SU-DHL-6 (cell line): ENCODE measurements around the gene HLF.

ENCODE experiments used
- H2AFZ ChIP-seq: fragments of 200-600 bp; sonication (generic); 2 replicates; pipeline ENCODE4 v1.6.1; 2014; ENCODE audit warnings: low read depth, mild to moderate bottlenecking, moderate library complexity, mixed read lengths, antibody characterized with exemption, low read length; ENCODE audit not compliant: severe bottlenecking
- H3F3A ChIP-seq: fragments of 200-600 bp; shearing (Covaris generic); 2 replicates; pipeline ENCODE4 v1.6.0; 2016; ENCODE audit warnings: antibody characterized with exemption, mild to moderate bottlenecking; ENCODE audit not compliant: insufficient read depth
- H3K27ac ChIP-seq: fragments of 200-600 bp; sonication (generic); 2 replicates; pipeline ENCODE4 v1.5.1; 2016; ENCODE audit warnings: low read depth, mild to moderate bottlenecking, low read length, moderate library complexity, mixed read lengths
- H3K27me3 ChIP-seq: fragments of 200-600 bp; sonication (generic), shearing (Covaris generic); 2 replicates; pipeline ENCODE4 v1.6.0; 2014; ENCODE audit warnings: mild to moderate bottlenecking, low read length
- H3K36me3 ChIP-seq: fragments of 200-600 bp; sonication (generic); 2 replicates; pipeline ENCODE4 v1.6.1; 2014; ENCODE audit warnings: mild to moderate bottlenecking, low read length, mixed read lengths
- H3K4me2 ChIP-seq: fragments of 300-600, 200-600 bp; shearing (Covaris generic), sonication (generic); 2 replicates; pipeline ENCODE4 v1.6.0; 2014; ENCODE audit warnings: low read length, low read depth, mild to moderate bottlenecking; ENCODE audit not compliant: poor library complexity, severe bottlenecking
- H3K4me3 ChIP-seq: fragments of 200-600 bp; sonication (generic); 2 replicates; pipeline ENCODE4 v1.5.1; 2014; ENCODE audit warnings: antibody characterized with exemption, low read length, mild to moderate bottlenecking, mixed read lengths; ENCODE audit not compliant: insufficient read depth, poor library complexity, severe bottlenecking
- H3K79me2 ChIP-seq: fragments of 200-600 bp; sonication (generic); 2 replicates; pipeline ENCODE4 v1.6.1; 2014; ENCODE audit warnings: mild to moderate bottlenecking, low read length, moderate library complexity; ENCODE audit not compliant: insufficient read depth
- H3K9ac ChIP-seq: fragments of 200-600 bp; sonication (generic); 2 replicates; pipeline ENCODE4 v1.7.0; 2014; ENCODE audit warnings: mild to moderate bottlenecking, low read length
- H3K9me2 ChIP-seq: fragments of 200-600 bp; sonication (generic); replicated peaks from 2 replicates; pipeline ENCODE4 v1.6.1; 2014; ENCODE audit warnings: low read length; ENCODE audit not compliant: insufficient read depth
- H3K9me3 ChIP-seq: fragments of 200-600 bp; sonication (generic); 2 replicates; pipeline ENCODE4 v1.6.1; 2014; ENCODE audit warnings: low read length, mixed read lengths; ENCODE audit not compliant: insufficient read depth
- H4K20me1 ChIP-seq: fragments of 200-600 bp; sonication (generic); 2 replicates; pipeline ENCODE4 v1.6.1; 2014; ENCODE audit warnings: low read depth, mild to moderate bottlenecking, antibody characterized with exemption, low read length, moderate library complexity, mixed read lengths
- EZH2phosphoT487 ChIP-seq: fragments of 200-600 bp; sonication (generic), shearing (Covaris generic); conservative IDR thresholded peaks from 2 replicates; pipeline ENCODE4 v1.6.1; 2018; ENCODE audit warnings: mild to moderate bottlenecking, antibody characterized with exemption, low read length, moderate library complexity, mixed read lengths
- TF ChIP-seq, protein P1 (sequence below): fragments of 200-600 bp; sonication (generic); IDR thresholded peaks from one replicate; pipeline ENCODE4 v1.5.1; 2017; ENCODE audit warnings: antibody characterized with exemption, mild to moderate bottlenecking, low read length, moderate library complexity; ENCODE audit not compliant: insufficient read depth, poor library complexity, severe bottlenecking

HLF gene

GRCh38 chr17:55302407-55302787, 37.6 kb downstream of the HLF start:
- Histone ChIP-seq H3K9me3 (no peaks in the 10 kb centered on the region), H3K4me3 (no peak overlapping the region), H3K9ac (no peak overlapping the region), H3K27ac (no peak overlapping the region), H3K36me3 (no peaks in the 10 kb centered on the region), H3F3A (no peaks in the 10 kb centered on the region), H2AFZ (no peak overlapping the region), H3K79me2 (no peaks in the 10 kb centered on the region), H3K4me2 (no peak overlapping the region), H4K20me1 (no peaks in the 10 kb centered on the region), H3K27me3 (no peaks in the 10 kb centered on the region), H3K9me2 (no peaks in the 10 kb centered on the region)
- TF ChIP-seq, protein P1, sequence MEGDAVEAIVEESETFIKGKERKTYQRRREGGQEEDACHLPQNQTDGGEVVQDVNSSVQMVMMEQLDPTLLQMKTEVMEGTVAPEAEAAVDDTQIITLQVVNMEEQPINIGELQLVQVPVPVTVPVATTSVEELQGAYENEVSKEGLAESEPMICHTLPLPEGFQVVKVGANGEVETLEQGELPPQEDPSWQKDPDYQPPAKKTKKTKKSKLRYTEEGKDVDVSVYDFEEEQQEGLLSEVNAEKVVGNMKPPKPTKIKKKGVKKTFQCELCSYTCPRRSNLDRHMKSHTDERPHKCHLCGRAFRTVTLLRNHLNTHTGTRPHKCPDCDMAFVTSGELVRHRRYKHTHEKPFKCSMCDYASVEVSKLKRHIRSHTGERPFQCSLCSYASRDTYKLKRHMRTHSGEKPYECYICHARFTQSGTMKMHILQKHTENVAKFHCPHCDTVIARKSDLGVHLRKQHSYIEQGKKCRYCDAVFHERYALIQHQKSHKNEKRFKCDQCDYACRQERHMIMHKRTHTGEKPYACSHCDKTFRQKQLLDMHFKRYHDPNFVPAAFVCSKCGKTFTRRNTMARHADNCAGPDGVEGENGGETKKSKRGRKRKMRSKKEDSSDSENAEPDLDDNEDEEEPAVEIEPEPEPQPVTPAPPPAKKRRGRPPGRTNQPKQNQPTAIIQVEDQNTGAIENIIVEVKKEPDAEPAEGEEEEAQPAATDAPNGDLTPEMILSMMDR: no peak
- no peak for TF ChIP-seq EZH2phosphoT487

GRCh38 chr17:55303008-55303493, 38.3 kb downstream of the HLF start:
- H3K79me2 ChIP-seq: no peaks in the 10 kb centered on the region
- H3K9ac ChIP-seq: no peak overlapping the region
- H2AFZ ChIP-seq: no peak overlapping the region
- no peak overlapping the region for H3K27ac ChIP-seq
- TF ChIP-seq, protein P1: no peak
- no peak for TF ChIP-seq EZH2phosphoT487
- no peaks in the 10 kb centered on the region for H3K9me2 ChIP-seq
- no peaks in the 10 kb centered on the region for H4K20me1 ChIP-seq
- H3K36me3 ChIP-seq: no peaks in the 10 kb centered on the region
- no peaks in the 10 kb centered on the region for H3F3A ChIP-seq
- no peak overlapping the region for H3K4me2 ChIP-seq
- H3K4me3 ChIP-seq: no peak overlapping the region
- H3K9me3 ChIP-seq: no peaks in the 10 kb centered on the region
- no peaks in the 10 kb centered on the region for H3K27me3 ChIP-seq

- Histone ChIP-seq H4K20me1 (no peaks in the 10 kb centered on the region), H3K9me2 (no peaks in the 10 kb centered on the region), H3F3A (no peaks in the 10 kb centered on the region), H3K27ac (no peak overlapping the region), H3K9ac (no peak overlapping the region), H3K9me3 (no peaks in the 10 kb centered on the region), H3K4me3 (no peak overlapping the region), H3K36me3 (no peaks in the 10 kb centered on the region), H3K79me2 (no peaks in the 10 kb centered on the region), H2AFZ (no peak overlapping the region), H3K4me2 (no peak overlapping the region), H3K27me3 (no peaks in the 10 kb centered on the region)
- TF ChIP-seq, protein P1: no peak
- no peak for TF ChIP-seq EZH2phosphoT487
These were observed 39.0 kb downstream of the HLF start for GRCh38 chr17:55303701-55304145.
